ENCODE results near the gene BCL2L1.
"Not testable (repeated sequence)": the region's sequence is repeated elsewhere in the genome, so short reads cannot be mapped to it uniquely, and the experiment has no call there.

The BCL2L1 gene

DNA sequence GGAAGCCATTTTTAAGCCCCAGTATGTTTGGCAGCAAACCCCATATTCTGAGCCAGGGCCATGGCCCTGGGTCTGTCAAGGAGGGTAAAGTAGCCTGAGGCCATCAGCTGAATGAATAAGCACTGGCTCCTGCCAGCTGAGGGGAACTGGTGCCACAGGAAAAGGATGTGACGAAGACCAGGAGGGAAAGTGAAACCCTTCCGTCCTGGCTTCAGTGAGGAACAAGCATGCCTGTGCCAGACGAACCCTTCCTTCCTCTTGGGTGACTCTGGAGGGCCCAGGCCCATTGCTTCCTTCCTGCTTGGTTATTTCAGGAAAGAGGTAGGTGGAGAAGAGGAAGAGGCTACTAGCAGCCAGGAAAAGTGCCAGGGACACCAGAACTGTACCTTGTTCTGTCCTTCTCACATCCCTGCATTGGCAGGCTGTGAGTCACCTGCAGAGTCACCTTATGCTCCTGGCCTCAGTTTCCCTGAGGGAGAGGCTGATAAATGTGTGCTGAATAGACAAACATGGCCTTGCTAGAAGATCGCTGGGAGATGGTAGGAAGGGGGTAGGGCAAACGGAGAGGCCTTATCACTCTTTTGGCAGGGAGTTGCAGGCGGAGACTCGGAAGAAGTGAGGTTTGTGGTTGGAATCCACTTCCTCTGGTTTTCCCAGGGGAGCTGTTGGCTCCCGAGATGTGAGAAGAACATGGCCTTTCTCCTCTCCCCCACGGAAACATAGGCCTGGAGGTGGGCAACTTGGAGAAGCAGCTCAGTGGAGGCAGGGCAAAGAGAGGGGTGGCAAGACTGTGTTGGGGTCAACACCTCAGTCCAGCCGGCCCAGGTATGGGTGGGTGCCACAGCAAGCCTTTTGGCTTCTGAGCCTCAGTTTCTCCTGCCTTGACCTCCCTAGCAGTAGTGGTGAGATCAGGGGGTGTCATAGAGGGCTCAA lies 47.5 kb downstream of the BCL2L1 start:
- peak; percentile 86 for DNase-seq (ENCODE audit: low spot score)

- DNase-seq (ENCODE audit: low spot score), result no peak
Observed at GRCh38 chr20:31673943-31674463, 48.7 kb downstream of the BCL2L1 start.

- DNase-seq (ENCODE audit: low spot score), result no peak
Observed at GRCh38 chr20:31673435-31673834, 49.2 kb downstream of the BCL2L1 start.

DNA sequence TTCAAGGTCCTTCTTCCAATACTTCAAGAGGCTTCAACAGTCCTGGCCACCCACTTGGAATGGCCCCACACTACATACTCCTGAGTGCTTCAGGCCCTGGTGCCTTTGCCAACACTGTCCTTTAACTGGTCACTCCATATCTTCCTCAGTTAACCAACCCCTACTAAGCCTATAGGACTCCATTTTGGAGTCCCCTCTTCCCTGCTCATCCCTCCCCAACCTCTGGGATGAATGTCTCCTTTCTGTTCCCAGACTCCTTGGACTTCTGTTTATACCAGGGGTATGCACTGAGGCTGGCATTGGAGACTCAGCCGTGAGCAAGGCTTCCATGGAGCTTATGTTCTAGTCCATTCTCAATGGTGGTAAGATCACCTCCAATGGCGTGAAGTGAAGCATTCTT lies 51.3 kb downstream of the BCL2L1 start:
- no peak for DNase-seq (ENCODE audit: low spot score)

DNA sequence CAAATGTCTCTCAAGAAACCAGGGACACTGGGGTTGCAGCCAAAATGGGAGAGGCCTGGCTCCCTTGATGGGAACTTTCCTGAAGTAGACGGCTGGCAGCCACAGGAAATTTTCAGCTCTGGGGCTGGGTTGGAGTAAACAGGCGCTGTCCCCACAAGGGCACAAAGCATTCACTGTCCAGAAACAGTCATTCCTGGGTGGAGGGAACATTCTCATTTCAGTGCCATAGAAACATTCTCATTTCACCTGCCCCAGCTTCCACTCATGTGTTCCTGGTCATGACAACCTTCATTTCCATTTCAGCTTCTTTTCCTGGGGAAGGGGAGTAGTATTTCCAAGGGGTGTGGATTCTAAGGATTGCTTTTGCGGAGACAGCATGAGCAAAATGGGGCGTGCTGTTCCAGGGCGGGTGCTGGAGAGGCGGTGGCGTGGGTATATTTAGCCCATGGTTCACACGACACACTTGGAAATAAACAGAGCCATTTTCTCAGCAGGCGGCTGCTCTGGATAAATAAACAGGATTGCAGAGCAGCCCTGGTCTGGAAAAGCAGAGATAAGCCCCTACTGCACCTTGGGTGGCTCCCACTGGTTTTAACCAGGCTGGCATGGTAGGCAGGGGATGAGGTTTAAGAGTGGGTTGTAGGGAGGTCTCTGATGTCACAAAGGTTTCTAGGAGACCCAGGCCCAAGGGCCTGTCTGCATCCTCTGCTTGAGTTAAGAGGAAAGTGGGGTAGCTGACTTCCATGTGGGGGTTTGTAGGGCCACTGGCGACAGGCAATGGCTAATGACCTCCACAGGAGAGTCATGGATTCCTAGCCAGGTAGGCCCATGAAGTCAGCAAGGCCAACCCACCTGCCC lies 52.1 kb downstream of the BCL2L1 start:
- DNase-seq (ENCODE audit: low spot score), result no peak

- DNase-seq (ENCODE audit: low spot score), result no peak
Observed at GRCh38 chr20:31669876-31670275, 52.8 kb downstream of the BCL2L1 start.

- DNase-seq (ENCODE audit: low spot score), result not testable (repeated sequence)
Observed at GRCh38 chr20:31668944-31669343, 53.7 kb downstream of the BCL2L1 start.

GRCh38 chr20:31667315-31668285 lies 55.1 kb downstream of the BCL2L1 start:
- DNase-seq (ENCODE audit: low spot score), result no peak

DNA sequence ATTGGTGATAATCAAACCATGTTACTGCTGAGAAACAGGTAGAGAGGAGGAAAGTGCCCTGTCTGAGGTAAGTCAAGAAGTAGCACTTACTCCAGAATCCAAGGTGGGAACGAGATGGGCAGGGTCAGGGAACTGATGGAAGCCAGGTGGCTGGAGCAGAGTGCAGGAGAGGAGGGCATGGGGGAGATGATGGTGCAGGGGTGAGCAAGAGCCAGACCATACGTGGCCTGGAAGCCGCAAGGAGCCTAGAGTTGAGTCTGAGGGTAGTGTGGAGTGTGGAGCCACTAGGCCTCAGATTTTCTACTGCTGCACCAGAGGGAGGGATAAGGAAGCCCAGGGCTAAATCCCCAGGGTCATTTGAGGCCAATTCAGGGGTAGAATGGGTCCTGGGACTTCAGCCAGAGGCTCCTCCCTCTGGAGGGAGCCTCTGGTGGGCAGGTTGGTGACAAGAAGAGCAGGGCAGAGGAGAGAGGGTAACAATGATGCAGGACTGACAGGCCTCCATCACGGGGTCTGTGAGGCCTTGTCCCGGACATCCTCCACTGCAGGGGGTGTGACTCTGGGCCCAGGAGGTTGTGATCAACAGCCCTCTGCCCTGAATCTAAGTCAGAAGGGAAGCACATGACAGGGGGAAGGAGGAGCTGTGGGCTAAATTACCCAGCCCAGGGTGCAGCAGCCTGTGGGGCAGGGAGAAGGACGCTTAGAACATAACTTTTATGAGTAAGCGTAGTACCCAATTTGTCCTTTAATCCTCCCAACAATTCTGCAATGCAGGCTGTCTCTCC lies 56.2 kb downstream of the BCL2L1 start:
- DNase-seq (ENCODE audit: low spot score), result peak; percentile 36

DNA sequence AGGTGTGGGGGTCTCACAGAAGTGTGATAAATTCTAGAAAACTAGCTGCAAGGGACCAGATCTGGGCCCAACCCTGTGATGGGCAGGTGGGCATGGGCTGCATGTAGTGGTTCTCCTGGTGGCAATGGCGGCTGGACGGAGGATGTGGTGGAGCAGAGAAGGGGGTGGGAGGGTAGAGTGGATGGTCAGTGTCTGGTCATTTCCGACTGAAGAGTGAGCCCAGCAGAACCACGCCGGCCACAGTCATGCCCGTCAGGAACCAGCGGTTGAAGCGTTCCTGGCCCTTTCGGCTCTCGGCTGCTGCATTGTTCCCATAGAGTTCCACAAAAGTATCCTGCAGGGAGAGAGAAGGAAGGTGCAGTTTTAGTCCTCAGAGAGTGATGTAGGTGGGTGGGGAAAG lies 56.9 kb downstream of the BCL2L1 start:
- DNase-seq (ENCODE audit: low spot score), result no peak

GRCh38 chr20:31664696-31665354 lies 57.8 kb downstream of the BCL2L1 start:
- DNase-seq (ENCODE audit: low spot score), result no peak

DNA sequence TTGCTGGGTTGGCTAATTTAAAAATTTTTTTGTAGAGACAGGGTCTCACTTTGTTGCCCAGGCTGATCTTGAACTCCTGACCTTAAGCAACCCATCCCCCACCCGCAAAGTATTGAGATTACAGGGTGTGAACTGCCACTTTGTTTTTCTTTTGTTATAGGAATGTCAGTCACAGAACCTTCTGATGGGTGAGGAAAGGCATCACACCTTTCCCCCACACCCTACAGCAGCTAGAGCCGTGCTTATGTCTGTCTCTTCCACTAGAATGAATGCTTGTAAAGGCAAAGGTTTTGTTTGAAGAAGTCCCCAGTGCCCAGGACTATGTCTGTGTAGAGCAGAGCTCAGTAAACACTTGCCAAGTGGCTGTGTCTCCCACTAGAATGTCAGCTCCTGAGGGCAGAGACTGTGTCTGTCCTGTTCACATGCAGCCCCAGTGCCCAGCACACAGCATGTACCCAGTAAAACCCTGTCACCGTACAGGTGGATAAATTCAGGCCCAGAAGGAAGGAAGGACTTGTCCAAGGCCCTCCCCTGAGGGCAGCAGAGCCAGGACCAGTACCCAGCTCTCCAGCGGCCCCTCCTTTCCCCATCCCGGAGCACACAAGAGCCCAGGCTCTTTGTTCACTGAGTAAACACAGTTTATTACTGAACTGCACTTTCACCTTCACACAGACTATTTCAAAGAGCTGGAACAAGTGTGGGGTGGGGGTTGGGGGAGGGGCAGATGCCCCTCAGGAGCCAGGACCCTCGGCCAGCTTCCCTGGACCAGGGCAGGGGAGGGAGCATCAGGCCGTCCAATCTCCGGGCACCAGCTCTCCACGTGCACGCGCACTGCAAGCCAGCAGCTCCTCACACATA lies 58.6 kb downstream of the BCL2L1 start:
- DNase-seq (ENCODE audit: low spot score), result no peak

GRCh38 chr20:31663524-31663837 lies 59.2 kb downstream of the BCL2L1 start:
- DNase-seq (ENCODE audit: low spot score), result no peak

DNA sequence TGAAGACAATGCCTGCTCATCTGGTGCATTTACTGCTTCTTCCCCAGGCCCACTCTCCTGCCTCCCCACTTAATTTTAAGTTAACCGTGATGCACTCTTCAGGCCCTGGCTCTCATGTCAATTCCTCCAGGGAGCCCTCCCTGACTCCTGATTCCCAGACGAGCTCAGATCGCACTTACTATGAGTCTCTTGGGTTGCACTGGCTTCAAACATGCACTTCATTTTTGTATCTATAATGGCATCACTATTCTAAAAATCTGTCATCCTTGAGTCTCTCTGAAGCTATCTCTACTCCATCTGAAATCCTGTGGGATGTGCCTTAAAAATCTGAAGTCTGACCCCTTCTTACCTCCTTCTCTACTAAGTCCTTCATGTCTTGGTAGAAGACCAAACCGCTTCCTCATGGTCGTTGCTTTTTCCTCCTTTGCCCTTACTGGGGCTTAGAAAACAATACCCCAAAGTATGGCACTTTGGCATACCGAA lies 60.3 kb downstream of the BCL2L1 start:
- no peak for DNase-seq (ENCODE audit: low spot score)

GRCh38 chr20:31661625-31662371 lies 60.9 kb downstream of the BCL2L1 start:
- peak; percentile 82 for DNase-seq (ENCODE audit: low spot score)

DNA sequence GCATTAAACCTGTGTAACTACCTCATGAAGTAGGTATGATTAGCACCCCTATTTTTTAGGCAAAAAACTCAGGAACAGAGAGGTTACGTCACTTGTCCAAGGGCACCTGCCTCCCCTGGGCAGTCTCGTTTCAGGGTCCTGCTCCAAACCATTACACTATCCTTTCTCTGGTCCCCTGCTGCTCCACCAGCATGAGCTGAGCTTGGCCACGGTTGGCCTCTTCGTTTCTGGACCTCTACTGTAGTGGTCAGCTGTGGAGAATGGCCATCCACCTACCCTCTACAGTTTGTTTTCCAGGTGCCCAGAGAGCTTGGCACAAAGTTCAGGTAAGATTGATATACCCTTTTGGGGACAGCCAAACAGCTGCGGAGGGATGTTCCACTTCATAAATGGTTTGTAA lies 68.1 kb downstream of the BCL2L1 start:
- no peak for DNase-seq (ENCODE audit: low spot score)

- DNase-seq (ENCODE audit: low spot score), result no peak
Observed at GRCh38 chr20:31653561-31653960, 69.1 kb downstream of the BCL2L1 start.

- no peak for DNase-seq (ENCODE audit: low spot score)
Observed at GRCh38 chr20:31652917-31653396, 69.7 kb downstream of the BCL2L1 start.
